DND-41 (cell line): Measurements from ENCODE around the gene VWF.

Source experiments
- ATAC-seq: fragments of 200-7000 bp; cut with Tn5 transposase; 3 replicates; pipeline ENCODE4 v1.9.1; 2021; ENCODE audit warnings: low read depth; ENCODE audit not compliant: insufficient read depth
- DNase-seq: peaks from one replicate; pipeline ENCODE4 v3.0.0-alpha.2; 2020
- H2AFZ ChIP-seq: 2 replicates; pipeline ENCODE4 v1.6.0; 2012; ENCODE audit warnings: low read depth, low read length
- H3K27ac ChIP-seq: 2 replicates; pipeline ENCODE4 v1.5.1; 2012; ENCODE audit warnings: low read length, inconsistent platforms
- H3K27me3 ChIP-seq: fragments of 200-600 bp; sonication (generic); 2 replicates; pipeline ENCODE4 v1.6.0; 2012; ENCODE audit warnings: low read length, mild to moderate bottlenecking, inconsistent platforms; ENCODE audit not compliant: insufficient read depth, poor library complexity
- H3K36me3 ChIP-seq: 2 replicates; pipeline ENCODE4 v1.5.1; 2012; ENCODE audit warnings: low read length, inconsistent platforms; ENCODE audit not compliant: insufficient read depth
- H3K4me1 ChIP-seq: 2 replicates; pipeline ENCODE4 v1.5.1; 2012; ENCODE audit warnings: mild to moderate bottlenecking, low read length; ENCODE audit not compliant: insufficient read depth
- H3K4me2 ChIP-seq: 2 replicates; pipeline ENCODE4 v1.6.0; 2012; ENCODE audit warnings: mild to moderate bottlenecking, moderate library complexity, low read length, inconsistent platforms; ENCODE audit not compliant: insufficient read depth
- H3K4me3 ChIP-seq, 2 experiments: fragments of 200-600 bp in 1 of 2; shearing (Covaris generic) in 1 of 2; 2 replicates each; pipeline ENCODE4 v1.5.1; 2012 to 2016; ENCODE audit warnings: inconsistent platforms in 2 of 2, low read length in 2 of 2, mild to moderate bottlenecking in 2 of 2, low read depth in 1 of 2, moderate library complexity in 1 of 2
- H3K79me2 ChIP-seq: 2 replicates; pipeline ENCODE4 v1.6.0; 2012; ENCODE audit warnings: low read length, inconsistent platforms; ENCODE audit not compliant: insufficient read depth
- H3K9ac ChIP-seq: 2 replicates; pipeline ENCODE4 v1.6.0; 2012; ENCODE audit warnings: low read depth, mild to moderate bottlenecking, inconsistent platforms, low read length, moderate library complexity
- H3K9me3 ChIP-seq: 2 replicates; pipeline ENCODE4 v1.5.1; 2012; ENCODE audit warnings: low read length, moderate library complexity, mild to moderate bottlenecking, inconsistent platforms; ENCODE audit not compliant: insufficient read depth, severe bottlenecking
- H4K20me1 ChIP-seq: 2 replicates; pipeline ENCODE4 v1.6.0; 2012; ENCODE audit warnings: low read length; ENCODE audit not compliant: insufficient read depth
- EZH2 ChIP-seq: IDR thresholded peaks from 3 replicates; pipeline ENCODE4 v1.6.1; 2012; ENCODE audit warnings: borderline replicate concordance, low read depth, mild to moderate bottlenecking, moderate library complexity, low read length, inconsistent platforms; ENCODE audit not compliant: severe bottlenecking
- TF ChIP-seq, protein P1 (sequence below): IDR thresholded peaks from 2 replicates; pipeline ENCODE4 v1.5.1; 2012; ENCODE audit warnings: borderline replicate concordance, low read length, moderate library complexity, mild to moderate bottlenecking; ENCODE audit not compliant: poor library complexity, severe bottlenecking; ENCODE audit errors: extremely low read depth

VWF gene

GRCh38 chr12:5988088-5988487 is 136.4 kb downstream of the VWF start:
- no peak overlapping the region for H2AFZ ChIP-seq

DNA sequence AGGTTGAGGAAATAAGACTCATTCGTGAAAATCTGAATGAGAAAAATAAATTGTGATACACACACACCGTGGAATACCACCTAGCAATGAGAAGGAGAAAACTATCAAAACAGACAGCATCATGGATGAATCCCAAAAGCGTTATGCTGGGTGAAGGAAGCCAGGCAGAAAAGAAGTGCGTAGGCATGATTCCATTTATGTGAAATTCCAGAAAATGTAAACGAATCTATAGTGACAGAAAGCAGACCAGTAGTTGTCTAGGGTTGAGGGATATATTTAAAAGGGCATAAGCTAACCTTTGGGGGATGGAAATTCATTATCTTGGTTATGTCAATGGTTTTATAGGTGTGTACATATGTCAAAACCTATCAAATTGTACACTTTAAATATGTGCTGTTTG is 136.9 kb downstream of the VWF start:
- H3K27ac ChIP-seq, result no peak overlapping the region
- no peaks in the 10 kb centered on the region; the same call in 1 of the 2 replicates for H3K4me1 ChIP-seq
- H3K9ac ChIP-seq, result no peak overlapping the region
- ATAC-seq (no peak), DNase-seq (no peak)
- no peaks in the 10 kb centered on the region for H3K9me3 ChIP-seq
- no peaks in the 10 kb centered on the region; the same call in 1 of the 2 replicates for H4K20me1 ChIP-seq
- H3K4me3 ChIP-seq, result no peak overlapping the region
- no peaks in the 10 kb centered on the region for H3K79me2 ChIP-seq
- no peak for TF ChIP-seq EZH2
- TF ChIP-seq, protein P1, sequence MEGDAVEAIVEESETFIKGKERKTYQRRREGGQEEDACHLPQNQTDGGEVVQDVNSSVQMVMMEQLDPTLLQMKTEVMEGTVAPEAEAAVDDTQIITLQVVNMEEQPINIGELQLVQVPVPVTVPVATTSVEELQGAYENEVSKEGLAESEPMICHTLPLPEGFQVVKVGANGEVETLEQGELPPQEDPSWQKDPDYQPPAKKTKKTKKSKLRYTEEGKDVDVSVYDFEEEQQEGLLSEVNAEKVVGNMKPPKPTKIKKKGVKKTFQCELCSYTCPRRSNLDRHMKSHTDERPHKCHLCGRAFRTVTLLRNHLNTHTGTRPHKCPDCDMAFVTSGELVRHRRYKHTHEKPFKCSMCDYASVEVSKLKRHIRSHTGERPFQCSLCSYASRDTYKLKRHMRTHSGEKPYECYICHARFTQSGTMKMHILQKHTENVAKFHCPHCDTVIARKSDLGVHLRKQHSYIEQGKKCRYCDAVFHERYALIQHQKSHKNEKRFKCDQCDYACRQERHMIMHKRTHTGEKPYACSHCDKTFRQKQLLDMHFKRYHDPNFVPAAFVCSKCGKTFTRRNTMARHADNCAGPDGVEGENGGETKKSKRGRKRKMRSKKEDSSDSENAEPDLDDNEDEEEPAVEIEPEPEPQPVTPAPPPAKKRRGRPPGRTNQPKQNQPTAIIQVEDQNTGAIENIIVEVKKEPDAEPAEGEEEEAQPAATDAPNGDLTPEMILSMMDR, result no peak
- H3K36me3 ChIP-seq, result no peaks in the 10 kb centered on the region
- peaks cover 4% of the 10 kb centered on the region for H3K27me3 ChIP-seq
- H2AFZ ChIP-seq, result no peak overlapping the region
- H3K4me2 ChIP-seq, result no peak overlapping the region

More at GRCh38 chr12:5988088-5988487, 136.4 kb downstream of the VWF start:
- H3K9ac ChIP-seq, result no peak overlapping the region
- DNase-seq (no peak), ATAC-seq (no peak)
- no peaks in the 10 kb centered on the region for H3K9me3 ChIP-seq
- H3K27me3 ChIP-seq, result peaks cover 4% of the 10 kb centered on the region
- no peaks in the 10 kb centered on the region; the same call in 1 of the 2 replicates for H4K20me1 ChIP-seq
- H3K4me1 ChIP-seq, result no peaks in the 10 kb centered on the region; the same call in 1 of the 2 replicates
- no peak overlapping the region for H3K4me2 ChIP-seq
- TF ChIP-seq, protein P1, result no peak
- TF ChIP-seq EZH2, result no peak
- no peak overlapping the region for H3K4me3 ChIP-seq
- H3K79me2 ChIP-seq, result no peaks in the 10 kb centered on the region
- no peaks in the 10 kb centered on the region for H3K36me3 ChIP-seq
- H3K27ac ChIP-seq, result no peak overlapping the region

- H3K4me3 ChIP-seq, result no peak overlapping the region
- no peak overlapping the region for H2AFZ ChIP-seq
- H3K4me2 ChIP-seq, result no peak overlapping the region
- H3K27ac ChIP-seq, result no peak overlapping the region
- H3K79me2 ChIP-seq, result no peaks in the 10 kb centered on the region
- H4K20me1 ChIP-seq, result peaks cover 3% of the 10 kb centered on the region; the same call in 1 of the 2 replicates
- no peaks in the 10 kb centered on the region for H3K9me3 ChIP-seq
- DNase-seq (no peak), ATAC-seq (no peak)
- no peak overlapping the region for H3K9ac ChIP-seq
- peaks cover 2% of the 10 kb centered on the region for H3K27me3 ChIP-seq
- H3K4me1 ChIP-seq, result no peaks in the 10 kb centered on the region; the same call in 1 of the 2 replicates
- TF ChIP-seq, protein P1, result no peak
- TF ChIP-seq EZH2, result no peak
- H3K36me3 ChIP-seq, result no peaks in the 10 kb centered on the region
These were observed 139.0 kb downstream of the VWF start for GRCh38 chr12:5985471-5985870.
